T-helper 22 cell (primary cell): ENCODE results near the gene MLLT6.
A peak's percentile ranks its signal among the peaks of the same experiment; 100 is the strongest.

Experiments used
- DNase-seq: peaks from one replicate; pipeline ENCODE4 v3.0.0-alpha.2; 2020; ENCODE audit warnings: low read depth

The MLLT6 gene

GRCh38 chr17:38742411-38743308, 37.6 kb downstream of the MLLT6 start:
- DNase-seq: no peak

GRCh38 chr17:38743556-38744171, 38.6 kb downstream of the MLLT6 start:
- no peak for DNase-seq

DNA sequence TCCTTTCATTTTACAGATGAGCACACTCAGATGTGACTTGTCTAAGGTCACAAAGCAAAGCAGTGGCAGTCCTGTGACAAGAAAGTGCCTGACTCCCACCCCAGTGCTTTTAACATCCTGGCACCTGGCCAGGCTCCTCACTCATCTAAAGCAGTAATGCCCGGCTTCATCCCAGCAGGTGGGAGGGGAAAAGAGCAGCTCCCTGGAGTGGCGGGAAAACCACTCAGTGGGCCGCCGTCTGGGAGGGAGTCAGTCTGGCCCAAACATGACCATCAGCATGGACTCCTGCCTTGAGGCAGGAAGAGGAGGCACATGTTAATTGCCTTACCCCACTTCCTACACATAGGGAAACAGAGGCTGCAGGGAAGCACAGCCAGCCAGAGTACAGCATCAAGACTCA, 40.5 kb downstream of the MLLT6 start:
- DNase-seq: no peak

DNA sequence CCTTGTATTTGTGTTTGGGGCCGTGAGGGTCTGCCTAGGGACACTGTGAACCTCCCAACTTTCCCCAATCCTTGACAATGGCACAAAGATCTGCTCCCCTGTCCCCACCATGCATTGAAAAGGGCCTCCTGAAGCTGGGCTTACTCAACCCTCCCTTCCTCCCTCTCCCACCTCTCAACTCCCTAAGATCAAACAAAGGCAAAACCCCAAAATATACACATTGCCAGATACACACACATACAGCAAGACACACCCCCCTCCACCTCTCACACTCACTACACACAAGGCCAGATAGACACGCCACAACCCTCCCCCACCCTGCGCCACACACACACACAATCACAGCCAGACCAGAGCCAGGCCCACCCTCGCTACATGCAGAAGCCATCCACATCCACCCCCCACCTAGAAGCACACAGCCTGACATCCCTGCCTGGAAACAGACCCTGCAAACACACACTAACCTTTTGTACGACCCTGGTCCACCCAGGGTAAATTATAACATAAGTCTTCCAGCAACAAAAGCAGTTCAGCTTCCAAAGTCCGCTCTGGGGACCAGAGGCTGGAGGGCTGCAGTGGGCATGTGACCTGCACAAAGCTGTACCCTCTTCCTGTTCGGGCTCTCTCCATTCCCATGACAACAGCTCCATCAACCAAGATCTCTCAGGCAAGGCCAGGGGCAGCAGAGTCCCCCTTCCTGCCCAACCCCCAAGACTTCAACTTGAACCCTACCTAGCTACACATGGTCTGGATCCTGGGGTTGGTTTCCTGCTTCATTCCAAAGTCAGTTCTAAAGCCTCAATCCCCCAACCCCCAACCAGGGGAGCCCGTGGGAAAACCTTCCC, 41.2 kb downstream of the MLLT6 start:
- DNase-seq: no peak

DNA sequence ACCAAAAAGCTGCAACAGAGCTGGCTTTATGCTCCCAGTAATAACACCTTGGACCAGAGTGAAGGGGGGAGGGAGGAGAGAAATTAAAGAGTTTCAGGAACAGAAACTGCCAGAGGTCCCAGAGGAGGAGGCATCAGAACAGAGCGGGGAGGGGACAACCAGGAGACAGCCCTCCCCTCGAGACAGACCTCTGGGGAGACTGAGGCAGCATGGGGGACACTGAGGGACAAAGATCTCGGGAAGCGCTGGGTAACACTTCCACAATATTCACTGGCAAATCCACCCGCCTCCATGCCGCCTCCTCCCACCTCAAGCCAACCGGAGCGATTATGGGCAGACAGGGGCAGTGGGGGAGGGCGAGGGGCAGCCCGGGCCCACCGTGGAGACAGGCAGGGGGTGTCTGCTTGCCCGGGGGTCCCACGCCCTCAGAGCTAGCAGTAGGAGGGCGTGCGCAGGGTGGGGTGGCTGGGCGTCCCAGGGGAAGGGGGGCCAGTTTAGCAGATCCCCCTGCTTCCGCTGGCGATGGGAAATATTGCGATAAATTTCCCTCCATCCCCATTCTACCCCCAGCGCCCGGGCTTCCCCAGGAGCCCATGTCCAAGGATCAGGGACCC, 41.9 kb downstream of the MLLT6 start:
- no peak for DNase-seq

- no peak for DNase-seq
Observed at GRCh38 chr17:38747463-38748148, 42.5 kb downstream of the MLLT6 start.

- DNase-seq: no peak
Observed at GRCh38 chr17:38748149-38748891, 43.2 kb downstream of the MLLT6 start, which contains the start of gene PCGF2. TSS of gene PCGF2 (minus strand) at chr17:38748336. CDS start at chr17:38740402, 7,934 bp downstream.

DNA sequence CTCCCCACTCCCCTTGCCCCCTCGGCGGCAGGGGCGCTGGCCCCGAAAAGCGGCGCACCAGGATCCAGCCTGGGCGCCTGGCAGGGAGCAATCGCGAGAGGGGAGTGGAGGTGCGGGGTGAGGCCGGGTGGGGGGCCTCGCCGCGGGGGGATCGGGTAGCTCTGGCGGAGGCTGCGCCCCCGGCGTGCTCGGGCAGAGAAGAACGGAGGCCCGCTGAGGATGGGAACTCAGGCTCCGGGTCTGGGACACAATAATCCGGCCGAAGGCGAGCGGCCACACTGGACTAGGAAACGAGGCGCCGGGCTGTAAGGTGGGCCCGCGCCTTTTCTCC, 43.8 kb downstream of the MLLT6 start:
- no peak for DNase-seq

GRCh38 chr17:38749223-38750043, 44.4 kb downstream of the MLLT6 start:
- no peak for DNase-seq

DNA sequence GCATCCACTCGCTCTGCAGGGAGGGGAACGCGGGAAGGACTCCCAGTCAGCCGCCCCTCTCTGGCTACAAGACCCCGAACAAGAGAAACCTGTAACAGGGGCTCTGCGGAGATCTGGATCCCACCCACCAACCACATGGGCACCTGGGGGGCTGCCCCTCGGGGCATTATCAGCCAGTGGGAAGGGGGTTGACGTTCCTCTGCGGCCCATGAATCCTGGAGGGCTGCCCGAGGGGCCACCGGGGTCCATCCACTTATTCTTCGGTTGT, 44.9 kb downstream of the MLLT6 start:
- no peak for DNase-seq

GRCh38 chr17:38750312-38751121, 45.4 kb downstream of the MLLT6 start:
- DNase-seq: no peak

GRCh38 chr17:38751144-38751807, 46.2 kb downstream of the MLLT6 start:
- DNase-seq: no peak

DNA sequence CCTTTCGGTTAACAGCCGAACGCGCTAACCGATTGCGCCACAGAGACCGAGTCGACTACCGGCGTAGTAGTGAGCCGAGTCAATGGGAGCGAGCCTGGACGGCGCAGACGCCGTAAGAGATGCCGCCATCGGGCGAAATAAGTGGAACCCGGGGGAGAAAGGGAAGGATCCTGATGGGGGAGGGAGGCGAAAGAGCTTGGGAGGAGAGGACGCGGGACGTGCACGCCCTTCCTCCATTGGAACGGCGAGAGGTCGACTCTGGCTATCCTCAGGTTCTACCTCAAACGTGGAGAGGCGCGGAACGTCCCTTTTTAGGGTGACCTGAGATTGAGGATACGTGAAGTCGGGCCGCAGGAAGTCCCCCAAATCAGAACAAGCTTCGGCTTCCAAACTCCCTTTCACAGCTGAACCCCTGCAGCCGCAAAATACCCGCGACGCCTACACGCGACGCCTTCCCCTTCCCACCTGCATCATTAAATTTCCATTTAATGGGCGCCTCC, 46.8 kb downstream of the MLLT6 start:
- peak; percentile 45 for DNase-seq

DNA sequence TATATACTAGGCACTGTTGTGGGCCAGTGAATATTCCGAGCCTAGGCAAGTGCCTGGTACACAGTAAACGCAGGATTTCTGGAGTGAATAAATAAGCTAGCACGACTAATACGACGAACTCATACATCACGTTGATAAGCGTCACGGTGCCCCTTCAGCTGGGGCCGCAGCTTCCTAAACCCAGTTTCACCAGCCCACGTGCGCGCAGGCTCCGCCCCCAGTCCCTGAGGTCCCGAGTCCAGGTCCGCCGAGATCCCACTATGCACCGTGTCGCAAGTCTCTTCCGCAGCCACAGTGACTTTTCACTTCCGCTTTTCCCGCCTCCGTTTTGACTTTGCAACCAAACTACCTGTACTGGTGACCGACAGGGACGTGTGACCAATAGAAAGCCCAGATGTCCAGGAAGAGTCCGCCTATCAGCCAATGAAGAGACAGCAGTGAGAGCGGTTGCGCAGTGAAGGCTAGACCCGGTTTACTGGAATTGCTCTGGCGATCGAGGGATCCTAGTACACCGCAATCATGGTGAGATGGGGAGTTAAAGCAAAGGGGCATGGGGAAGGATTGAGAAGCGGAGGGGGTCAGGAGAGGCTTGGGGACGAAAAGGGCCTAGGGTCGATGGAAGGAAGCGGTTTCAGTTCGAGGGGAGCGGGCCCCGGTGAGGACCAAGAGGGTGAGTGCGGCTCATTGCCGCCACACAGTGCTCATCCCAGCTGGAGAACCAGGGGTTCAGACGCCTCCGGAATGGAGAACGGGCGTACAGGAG, 47.4 kb downstream of the MLLT6 start, which contains the start of gene PSMB3:
TSS of gene PSMB3 (plus strand) at position 434 of the 763 bp plus-strand sequence. CDS start at position 520, 86 bp downstream.
- peak; percentile 96 for DNase-seq

- no peak for DNase-seq
Observed at GRCh38 chr17:38753071-38753506, 48.0 kb downstream of the MLLT6 start.

DNA sequence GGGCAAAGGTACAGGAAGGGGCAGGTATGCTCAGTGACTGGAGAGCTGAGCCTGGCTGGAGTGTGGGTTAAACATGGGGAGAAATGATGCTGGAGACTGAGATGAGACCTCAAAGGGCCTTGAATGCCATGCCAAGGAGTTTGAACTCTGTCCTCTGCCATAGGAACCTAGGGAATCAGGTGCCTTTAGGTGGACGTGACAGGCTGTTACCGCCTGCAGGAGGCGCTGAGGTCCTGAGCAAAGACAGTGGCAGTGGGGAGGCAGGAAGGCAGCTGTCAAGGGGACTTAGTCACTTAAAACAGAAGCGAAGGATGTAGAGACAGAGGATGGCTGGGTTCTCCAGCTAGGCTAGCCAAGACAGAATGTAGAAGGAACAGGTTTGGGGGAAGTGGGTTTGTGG, 56.5 kb downstream of the MLLT6 start:
- no peak for DNase-seq

GRCh38 chr17:38762231-38762630, 57.2 kb downstream of the MLLT6 start:
- DNase-seq: no peak

DNA sequence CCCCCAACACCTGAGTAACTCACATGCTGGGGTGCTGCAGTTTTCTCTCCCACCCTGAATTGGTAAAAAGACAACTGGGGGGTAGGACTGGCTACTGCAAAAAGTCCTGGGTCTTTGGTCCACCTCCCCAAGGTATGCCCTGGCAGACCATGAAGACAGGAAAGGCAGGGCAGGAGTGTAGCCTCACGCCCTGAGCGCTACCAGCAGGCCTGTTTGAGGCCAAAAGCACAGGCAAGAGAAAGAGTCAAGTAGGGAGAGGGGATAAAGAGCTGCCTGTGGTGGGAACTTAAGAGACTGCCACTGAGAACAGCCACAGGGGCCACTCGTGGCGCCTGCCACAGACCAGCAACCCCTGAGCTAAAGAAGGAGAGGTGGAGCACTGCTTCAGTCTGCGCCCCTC, 61.3 kb downstream of the MLLT6 start:
- DNase-seq: no peak
